Measurements from ENCODE around the gene SIPA1L3. TPM values are rescaled to one million over a fixed set of nuclear protein-coding genes. Genes with fewer than 3 reads are reported as not detected.
A peak's percentile ranks its signal among the peaks of the same experiment; 100 is the strongest.

The SIPA1L3 gene
- total RNA-seq, 1 experiment from 2014 or later: 125 TPM

- POLR2A ChIA-PET: interaction anchor here (1.0 to 3.4 kb wide), 9 partner anchors 10 to 1780 kb away, joined by 3 to 102 read pairs (median 10); no protein-coding TSS in a partner anchor
- no peak for DNase-seq
- intact Hi-C loops (cut with micrococcal nuclease; ENCODE audit: unreplicated experiment): loop anchor here (1.0 to 2.0 kb wide), 3 partner anchors 12 to 429 kb away; no protein-coding TSS in a partner anchor
- Mint-ChIP-seq H3K4me3 (ENCODE audit: unreplicated experiment) (peak overlapping the region; percentile 84), H3K27me3 (ENCODE audit: insufficient read depth, unreplicated experiment) (no peaks in the 10 kb centered on the region), H3K9me3 (ENCODE audit: unreplicated experiment) (no peaks in the 10 kb centered on the region), H3K4me1 (ENCODE audit: low read depth, unreplicated experiment) (peaks cover 18% of the 10 kb centered on the region), H3K27ac (ENCODE audit: unreplicated experiment) (peak overlapping the region; percentile 88), H3K36me3 (ENCODE audit: insufficient read depth, unreplicated experiment) (peaks cover 21% of the 10 kb centered on the region)
- Histone ChIP-seq H3K36me3 (ENCODE audit: control insufficient read depth, insufficient read depth, low read length) (no peaks in the 10 kb centered on the region), H3K9me3 (no peaks in the 10 kb centered on the region), H3K27me3 (replicated peaks; ENCODE audit: control insufficient read depth, insufficient read depth, low read length) (no peaks in the 10 kb centered on the region), H3K4me1 (peaks cover 18% of the 10 kb centered on the region), H3K4me3 (ENCODE audit: low read depth, low read length) (peak overlapping the region; percentile 77)
- TSS peak; percentile 50 for BruUV-seq (replicated peaks)
- CTCF ChIA-PET: interaction anchor here (1.7 to 3.1 kb wide), 3 partner anchors 16 to 83 kb away, joined by 7 to 28 read pairs (median 26); no protein-coding TSS in a partner anchor
- TF ChIP-seq, protein P1, sequence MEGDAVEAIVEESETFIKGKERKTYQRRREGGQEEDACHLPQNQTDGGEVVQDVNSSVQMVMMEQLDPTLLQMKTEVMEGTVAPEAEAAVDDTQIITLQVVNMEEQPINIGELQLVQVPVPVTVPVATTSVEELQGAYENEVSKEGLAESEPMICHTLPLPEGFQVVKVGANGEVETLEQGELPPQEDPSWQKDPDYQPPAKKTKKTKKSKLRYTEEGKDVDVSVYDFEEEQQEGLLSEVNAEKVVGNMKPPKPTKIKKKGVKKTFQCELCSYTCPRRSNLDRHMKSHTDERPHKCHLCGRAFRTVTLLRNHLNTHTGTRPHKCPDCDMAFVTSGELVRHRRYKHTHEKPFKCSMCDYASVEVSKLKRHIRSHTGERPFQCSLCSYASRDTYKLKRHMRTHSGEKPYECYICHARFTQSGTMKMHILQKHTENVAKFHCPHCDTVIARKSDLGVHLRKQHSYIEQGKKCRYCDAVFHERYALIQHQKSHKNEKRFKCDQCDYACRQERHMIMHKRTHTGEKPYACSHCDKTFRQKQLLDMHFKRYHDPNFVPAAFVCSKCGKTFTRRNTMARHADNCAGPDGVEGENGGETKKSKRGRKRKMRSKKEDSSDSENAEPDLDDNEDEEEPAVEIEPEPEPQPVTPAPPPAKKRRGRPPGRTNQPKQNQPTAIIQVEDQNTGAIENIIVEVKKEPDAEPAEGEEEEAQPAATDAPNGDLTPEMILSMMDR (IDR thresholded peaks at IDR 0.05; ENCODE audit: insufficient read depth in 1 of 2, low read depth in 1 of 2, low read length in 1 of 2, severe bottlenecking in 1 of 2, unreplicated experiment in 1 of 2): no peak
These were observed 887 bp downstream of the SIPA1L3 start for GRCh38 chr19:37907735-37908455.

DNA sequence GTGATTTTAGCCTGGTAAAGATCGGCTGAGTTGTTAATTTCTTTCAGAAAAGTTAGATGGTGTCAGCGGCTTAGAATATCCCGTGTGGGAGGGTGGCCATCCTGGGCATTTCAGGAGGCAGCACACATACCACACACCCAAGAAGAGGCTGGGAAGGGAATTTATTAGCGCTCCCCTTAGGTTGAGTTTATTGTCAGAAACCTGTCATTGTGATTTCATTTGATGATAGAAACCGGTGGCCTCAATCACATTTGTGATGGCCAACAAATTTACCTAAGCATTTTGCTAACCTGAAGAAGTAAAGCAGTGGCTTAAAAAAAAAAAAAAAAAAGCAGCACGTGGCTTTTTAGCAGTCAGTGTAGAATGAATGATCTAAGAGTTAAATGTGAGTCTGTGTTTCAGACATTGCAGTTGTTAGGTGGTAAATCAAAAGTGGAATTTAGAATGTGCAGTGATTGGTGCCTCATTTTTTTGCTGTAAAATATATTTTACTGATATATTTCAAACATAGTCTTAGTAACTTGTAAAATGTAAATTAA lies 2.7 kb downstream of the SIPA1L3 start:
- TF ChIP-seq, protein P1 (IDR thresholded peaks at IDR 0.05; ENCODE audit: insufficient read depth in 1 of 2, low read depth in 1 of 2, low read length in 1 of 2, severe bottlenecking in 1 of 2, unreplicated experiment in 1 of 2): no peak
- Mint-ChIP-seq H3K9me3 (ENCODE audit: unreplicated experiment) (no peaks in the 10 kb centered on the region), H3K27me3 (ENCODE audit: insufficient read depth, unreplicated experiment) (no peaks in the 10 kb centered on the region), H3K4me1 (ENCODE audit: low read depth, unreplicated experiment) (peaks cover 22% of the 10 kb centered on the region), H3K36me3 (ENCODE audit: insufficient read depth, unreplicated experiment) (peaks cover 28% of the 10 kb centered on the region), H3K4me3 (ENCODE audit: unreplicated experiment) (no peak overlapping the region), H3K27ac (ENCODE audit: unreplicated experiment) (no peak overlapping the region)
- ChIA-PET CTCF (no interaction called here), POLR2A (no interaction called here)
- no peaks in the 10 kb centered on the region for H3K9me3 ChIP-seq
- no peaks in the 10 kb centered on the region; the same call in 1 of the 2 replicates for H3K36me3 ChIP-seq (ENCODE audit: control insufficient read depth, insufficient read depth, low read length)
- intact Hi-C loops (cut with micrococcal nuclease; ENCODE audit: unreplicated experiment): no loop called here
- no peaks in the 10 kb centered on the region for H3K27me3 ChIP-seq (replicated peaks; ENCODE audit: control insufficient read depth, insufficient read depth, low read length)
- H3K4me1 ChIP-seq: peaks cover 10% of the 10 kb centered on the region
- DNase-seq: no peak
- BruUV-seq (replicated peaks): no TSS peak
- no peak overlapping the region for H3K4me3 ChIP-seq (ENCODE audit: low read depth, low read length)

GRCh38 chr19:37914908-37915307 lies 7.9 kb downstream of the SIPA1L3 start:
- Histone ChIP-seq H3K36me3 (ENCODE audit: control insufficient read depth, insufficient read depth, low read length) (no peaks in the 10 kb centered on the region; the same call in 1 of the 2 replicates), H3K4me3 (ENCODE audit: low read depth, low read length) (no peak overlapping the region), H3K27me3 (replicated peaks; ENCODE audit: control insufficient read depth, insufficient read depth, low read length) (no peaks in the 10 kb centered on the region), H3K4me1 (no peaks in the 10 kb centered on the region), H3K9me3 (no peaks in the 10 kb centered on the region)
- TF ChIP-seq, protein P1 (IDR thresholded peaks at IDR 0.05; ENCODE audit: insufficient read depth in 1 of 2, low read depth in 1 of 2, low read length in 1 of 2, severe bottlenecking in 1 of 2, unreplicated experiment in 1 of 2): no peak
- peaks cover 13% of the 10 kb centered on the region for H3K4me1 Mint-ChIP-seq (ENCODE audit: low read depth, unreplicated experiment)
- no peaks in the 10 kb centered on the region for H3K9me3 Mint-ChIP-seq (ENCODE audit: unreplicated experiment)
- peak overlapping the region; percentile 8 for H3K27ac Mint-ChIP-seq (ENCODE audit: unreplicated experiment)
- POLR2A ChIA-PET: no interaction called here
- no peaks in the 10 kb centered on the region for H3K27me3 Mint-ChIP-seq (ENCODE audit: insufficient read depth, unreplicated experiment)
- H3K36me3 Mint-ChIP-seq (ENCODE audit: insufficient read depth, unreplicated experiment): peaks cover 28% of the 10 kb centered on the region
- no TSS peak for BruUV-seq (replicated peaks)
- no peak for DNase-seq
- CTCF ChIA-PET: no interaction called here
- H3K4me3 Mint-ChIP-seq (ENCODE audit: unreplicated experiment): no peak overlapping the region
- intact Hi-C loops (cut with micrococcal nuclease; ENCODE audit: unreplicated experiment): no loop called here
